H1 (cell line): ENCODE results near the gene BMPR1A.

Source experiments
- BCL11A ChIP-seq, 2 experiments: IDR thresholded peaks; one replicate each; pipeline ENCODE4 v1.6.1; 2011; ENCODE audit warnings: low read depth in 2 of 2, low read length in 2 of 2, mild to moderate bottlenecking in 2 of 2
- CTCF ChIP-seq, 3 experiments: IDR thresholded peaks; 1 replicate in 2 of 3; 2 replicates in 1 of 3; pipeline versions ENCODE4 v1.5.1 to v1.6.1; 2011; ENCODE audit warnings: low read length in 3 of 3, mild to moderate bottlenecking in 3 of 3, inconsistent platforms in 2 of 3, low read depth in 1 of 3, moderate library complexity in 1 of 3; ENCODE audit not compliant: insufficient read depth in 1 of 3; ENCODE audit errors: control extremely low read depth in 1 of 3
- EP300 ChIP-seq, 2 experiments: IDR thresholded peaks; 1 replicate in 1 of 2; 2 replicates in 1 of 2; pipeline ENCODE4 v1.6.1; 2011 to 2012; ENCODE audit warnings: low read depth in 2 of 2, low read length in 2 of 2, mild to moderate bottlenecking in 2 of 2, borderline replicate concordance in 1 of 2, inconsistent platforms in 1 of 2, moderate library complexity in 1 of 2
- MAX ChIP-seq: IDR thresholded peaks from 2 replicates; pipeline ENCODE4 v1.6.1; 2012; ENCODE audit warnings: inconsistent platforms
- POLR2AphosphoS5 ChIP-seq: IDR thresholded peaks from 2 replicates; pipeline ENCODE4 v1.6.1; 2011; ENCODE audit warnings: low read depth, low read length
- RAD21 ChIP-seq, 2 experiments: IDR thresholded peaks in 1 of 2; conservative IDR thresholded peaks in 1 of 2; 2 replicates each; pipeline ENCODE4 v1.6.1; 2011; ENCODE audit warnings: low read depth in 2 of 2, low read length in 2 of 2, improper control_type of control experiment in 1 of 2, inconsistent platforms in 1 of 2, mild to moderate bottlenecking in 1 of 2, moderate library complexity in 1 of 2
- TAF1 ChIP-seq: IDR thresholded peaks from 2 replicates; pipeline ENCODE4 v1.6.1; 2011; ENCODE audit warnings: mild to moderate bottlenecking, low read depth, low read length

DNA sequence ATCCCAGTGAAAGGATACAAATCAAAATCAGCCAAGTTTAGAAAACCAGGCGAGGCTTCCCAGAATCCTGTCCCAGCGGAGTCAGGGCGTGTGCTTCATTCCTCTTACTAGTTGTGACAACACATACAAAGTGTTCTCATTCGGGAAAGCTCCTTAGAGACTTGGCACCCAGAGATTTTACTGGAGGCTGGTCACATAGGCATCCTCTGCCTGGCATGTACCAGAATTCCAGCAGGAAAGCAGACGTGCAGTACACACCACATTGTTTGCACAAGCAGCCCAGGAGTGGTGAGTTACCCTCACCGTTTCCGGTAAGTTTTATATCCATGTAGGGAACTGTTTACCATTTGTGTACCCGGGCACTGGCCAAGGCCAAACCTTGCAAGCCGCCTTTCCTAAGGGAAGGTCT lies 166.1 kb downstream of the BMPR1A start:
- TF ChIP-seq CTCF (IDR thresholded peaks at IDR 0.05; ENCODE audit: control extremely low read depth in 1 of 3, insufficient read depth in 1 of 3, low read depth in 1 of 3, low read length in 3 of 3) = no peak
- TF ChIP-seq MAX = no peak
- TF ChIP-seq RAD21 (IDR thresholded peaks at IDR 0.05 in 1 of 2, conservative IDR thresholded peaks at IDR 0.05 in 1 of 2; ENCODE audit: low read depth in 2 of 2, low read length in 2 of 2) = no peak
- TF ChIP-seq EP300 (IDR thresholded peaks at IDR 0.05; ENCODE audit: borderline replicate concordance in 1 of 2, low read depth in 2 of 2, low read length in 2 of 2) = no peak
- TF ChIP-seq POLR2AphosphoS5 = no peak
- no peak for TF ChIP-seq BCL11A (IDR thresholded peaks at IDR 0.05; ENCODE audit: low read depth in 2 of 2, low read length in 2 of 2)
- no peak for TF ChIP-seq TAF1
